ENCODE data around the gene TBX1.

Gene TBX1

GRCh38 chr22:19760058-19760950 is at the start of gene TBX1:
Gene TBX1, plus strand, starts transcription at chr22:19760778. Its CDS starts 66 bp downstream, at chr22:19760844.
- DNase-seq = no peak

- no peak for DNase-seq
These were observed 47.3 kb upstream of the TBX1 start for GRCh38 chr22:19713245-19713644.

- no peak for DNase-seq
These were observed 46.8 kb upstream of the TBX1 start for GRCh38 chr22:19713650-19714311.

- DNase-seq = no peak
These were observed 46.0 kb upstream of the TBX1 start, which contains the start of gene SEPTIN5 for GRCh38 chr22:19714312-19715187. Gene SEPTIN5, plus strand, starts transcription at chr22:19714503. Its CDS starts 86 bp downstream, at chr22:19714589.

- DNase-seq = no peak
These were observed 45.2 kb upstream of the TBX1 start for GRCh38 chr22:19715188-19715930.

- no peak for DNase-seq
These were observed 44.3 kb upstream of the TBX1 start for GRCh38 chr22:19716041-19716828.

GRCh38 chr22:19716829-19717105 is 43.8 kb upstream of the TBX1 start:
- DNase-seq = no peak

GRCh38 chr22:19717181-19717580 is 43.4 kb upstream of the TBX1 start:
- no peak for DNase-seq

GRCh38 chr22:19717691-19718455 is 42.7 kb upstream of the TBX1 start:
- DNase-seq = no peak

- DNase-seq = no peak
These were observed 42.0 kb upstream of the TBX1 start for GRCh38 chr22:19718456-19719049.

- DNase-seq = no peak
These were observed 41.5 kb upstream of the TBX1 start for GRCh38 chr22:19719050-19719482.

GRCh38 chr22:19719488-19720021 is 41.0 kb upstream of the TBX1 start:
- no peak for DNase-seq

- no peak for DNase-seq
These were observed 40.3 kb upstream of the TBX1 start for GRCh38 chr22:19720150-19720827.

- no peak for DNase-seq
These were observed 39.6 kb upstream of the TBX1 start for GRCh38 chr22:19720999-19721329.

GRCh38 chr22:19721330-19722177 is 39.0 kb upstream of the TBX1 start:
- no peak for DNase-seq

GRCh38 chr22:19722178-19722981 is 38.2 kb upstream of the TBX1 start:
- no peak for DNase-seq

- DNase-seq = no peak
These were observed 37.7 kb upstream of the TBX1 start for GRCh38 chr22:19722982-19723231.
